WI38 (cell line): ENCODE data around the gene GALNT13.

Source experiments
- H3K4me3 ChIP-seq: 2 replicates; pipeline ENCODE4 v1.5.1; 2011; ENCODE audit warnings: low read depth, mild to moderate bottlenecking, control low read depth, low read length
- CTCF ChIP-seq: IDR thresholded peaks from 2 replicates; pipeline ENCODE4 v1.5.1; 2012; ENCODE audit warnings: low read depth, mild to moderate bottlenecking, control low read depth, low read length

GALNT13 gene

GRCh38 chr2:154386186-154386585 lies 514.5 kb downstream of the GALNT13 start:
- no peak overlapping the region for H3K4me3 ChIP-seq
- TF ChIP-seq CTCF, result no peak

- no peak for TF ChIP-seq CTCF
Observed at GRCh38 chr2:154391051-154391450, 519.3 kb downstream of the GALNT13 start.

GRCh38 chr2:154392256-154392655 lies 520.5 kb downstream of the GALNT13 start:
- no peak for TF ChIP-seq CTCF
- no peak overlapping the region for H3K4me3 ChIP-seq

More at GRCh38 chr2:154391051-154391450, 519.3 kb downstream of the GALNT13 start:
- no peak overlapping the region for H3K4me3 ChIP-seq

GRCh38 chr2:154394600-154394999 lies 522.9 kb downstream of the GALNT13 start:
- H3K4me3 ChIP-seq, result no peak overlapping the region
- TF ChIP-seq CTCF, result no peak

GRCh38 chr2:154400563-154401290 lies 529.0 kb downstream of the GALNT13 start:
- H3K4me3 ChIP-seq, result no peak overlapping the region
- no peak for TF ChIP-seq CTCF

- TF ChIP-seq CTCF, result no peak
- H3K4me3 ChIP-seq, result no peak overlapping the region
Observed at GRCh38 chr2:154402213-154402612, 530.5 kb downstream of the GALNT13 start.

GRCh38 chr2:154403242-154403790 lies 531.6 kb downstream of the GALNT13 start:
- H3K4me3 ChIP-seq, result no peak overlapping the region
- no peak for TF ChIP-seq CTCF
